ENCODE measurements around the gene SEL1L2. TPM values are rescaled to one million over a fixed set of nuclear protein-coding genes. Genes with fewer than 3 reads are reported as not detected.

SEL1L2 gene
- polyA plus RNA-seq (2013, experiment 1 of 2), result not detected
- polyA plus RNA-seq (2013, experiment 2 of 2), result 0.44 TPM

GRCh38 chr20:13990465-13990864 lies at the start of gene SEL1L2:
TSS of gene SEL1L2 (minus strand) at chr20:13990614. CDS start at chr20:13990534, 80 bp downstream.
- H3K36me3 ChIP-seq (ENCODE audit: insufficient read depth, low read length), result no peaks in the 10 kb centered on the region
- H3K4me1 ChIP-seq (ENCODE audit: insufficient read depth, low read length), result peaks cover 7% of the 10 kb centered on the region; the same call in 1 of the 2 replicates
- no peak within 1 kb of the TSS for H3K9ac ChIP-seq (ENCODE audit: low read depth, low read length)
- 80% methylated on average over 5 of the region's 5 CpGs for WGBS
- H3K9me3 ChIP-seq (ENCODE audit: insufficient read depth, low read depth, low read length), result no peaks in the 10 kb centered on the region
- no peak within 1 kb of the TSS for H3K27ac ChIP-seq (ENCODE audit: low read depth, low read length)
- H3K27me3 ChIP-seq (ENCODE audit: insufficient read depth, low read length), result no peaks in the 10 kb centered on the region
- no peak within 1 kb of the TSS for H3K4me3 ChIP-seq (ENCODE audit: low read length)

- H3K4me3 ChIP-seq (ENCODE audit: low read length), result no peak overlapping the region
- no peaks in the 10 kb centered on the region for H3K4me1 ChIP-seq (ENCODE audit: insufficient read depth, low read length)
- no peak overlapping the region for H3K9ac ChIP-seq (ENCODE audit: low read depth, low read length)
- H3K27me3 ChIP-seq (ENCODE audit: insufficient read depth, low read length), result no peaks in the 10 kb centered on the region
- no peak overlapping the region for H3K27ac ChIP-seq (ENCODE audit: low read depth, low read length)
- no peaks in the 10 kb centered on the region for H3K9me3 ChIP-seq (ENCODE audit: insufficient read depth, low read depth, low read length)
- H3K36me3 ChIP-seq (ENCODE audit: insufficient read depth, low read length), result no peaks in the 10 kb centered on the region
- 93% methylated on average over 6 of the region's 7 CpGs for WGBS
Measured at GRCh38 chr20:14036567-14036966, 46.2 kb upstream of the SEL1L2 start.

- Histone ChIP-seq H3K4me1 (ENCODE audit: insufficient read depth, low read length) (no peaks in the 10 kb centered on the region), H3K9ac (ENCODE audit: low read depth, low read length) (no peak overlapping the region), H3K4me3 (ENCODE audit: low read length) (no peak overlapping the region), H3K9me3 (ENCODE audit: insufficient read depth, low read depth, low read length) (no peaks in the 10 kb centered on the region), H3K27ac (ENCODE audit: low read depth, low read length) (no peak overlapping the region), H3K27me3 (ENCODE audit: insufficient read depth, low read length) (no peaks in the 10 kb centered on the region), H3K36me3 (ENCODE audit: insufficient read depth, low read length) (no peaks in the 10 kb centered on the region)
- WGBS, result no CpG with 5 or more reads among the region's 1 CpG
Measured at GRCh38 chr20:14033310-14033709, 42.9 kb upstream of the SEL1L2 start.

- H3K9me3 ChIP-seq (ENCODE audit: insufficient read depth, low read depth, low read length), result no peaks in the 10 kb centered on the region
- no peaks in the 10 kb centered on the region for H3K36me3 ChIP-seq (ENCODE audit: insufficient read depth, low read length)
- H3K9ac ChIP-seq (ENCODE audit: low read depth, low read length), result no peak overlapping the region
- H3K27ac ChIP-seq (ENCODE audit: low read depth, low read length), result no peak overlapping the region
- no peaks in the 10 kb centered on the region for H3K4me1 ChIP-seq (ENCODE audit: insufficient read depth, low read length)
- H3K27me3 ChIP-seq (ENCODE audit: insufficient read depth, low read length), result no peaks in the 10 kb centered on the region
- H3K4me3 ChIP-seq (ENCODE audit: low read length), result no peak overlapping the region
- 90% methylated on average over 1 of the region's 1 CpG for WGBS
Measured at GRCh38 chr20:14030991-14031390, 40.6 kb upstream of the SEL1L2 start.

- Histone ChIP-seq H3K27ac (ENCODE audit: low read depth, low read length) (no peak overlapping the region), H3K9me3 (ENCODE audit: insufficient read depth, low read depth, low read length) (peaks cover 7% of the 10 kb centered on the region; the same call in 1 of the 2 replicates), H3K4me3 (ENCODE audit: low read length) (no peak overlapping the region), H3K9ac (ENCODE audit: low read depth, low read length) (no peak overlapping the region), H3K27me3 (ENCODE audit: insufficient read depth, low read length) (no peaks in the 10 kb centered on the region), H3K4me1 (ENCODE audit: insufficient read depth, low read length) (no peaks in the 10 kb centered on the region), H3K36me3 (ENCODE audit: insufficient read depth, low read length) (no peaks in the 10 kb centered on the region)
- WGBS, result 95% methylated on average over 3 of the region's 3 CpGs
Measured at GRCh38 chr20:14012671-14013070, 22.3 kb upstream of the SEL1L2 start.

- H3K27me3 ChIP-seq (ENCODE audit: insufficient read depth, low read length), result no peaks in the 10 kb centered on the region
- H3K4me3 ChIP-seq (ENCODE audit: low read length), result no peak overlapping the region
- no peaks in the 10 kb centered on the region for H3K9me3 ChIP-seq (ENCODE audit: insufficient read depth, low read depth, low read length)
- H3K27ac ChIP-seq (ENCODE audit: low read depth, low read length), result no peak overlapping the region
- H3K9ac ChIP-seq (ENCODE audit: low read depth, low read length), result no peak overlapping the region
- no peaks in the 10 kb centered on the region for H3K4me1 ChIP-seq (ENCODE audit: insufficient read depth, low read length)
- 100% methylated on average over 1 of the region's 2 CpGs for WGBS
- H3K36me3 ChIP-seq (ENCODE audit: insufficient read depth, low read length), result no peaks in the 10 kb centered on the region
Measured at GRCh38 chr20:14009208-14009607, 18.8 kb upstream of the SEL1L2 start.

- Histone ChIP-seq H3K9ac (ENCODE audit: low read depth, low read length) (no peak overlapping the region), H3K4me3 (ENCODE audit: low read length) (no peak overlapping the region), H3K27ac (ENCODE audit: low read depth, low read length) (no peak overlapping the region), H3K4me1 (ENCODE audit: insufficient read depth, low read length) (no peaks in the 10 kb centered on the region), H3K9me3 (ENCODE audit: insufficient read depth, low read depth, low read length) (no peaks in the 10 kb centered on the region), H3K27me3 (ENCODE audit: insufficient read depth, low read length) (no peaks in the 10 kb centered on the region), H3K36me3 (ENCODE audit: insufficient read depth, low read length) (no peaks in the 10 kb centered on the region)
- 93% methylated on average over 3 of the region's 4 CpGs for WGBS
Measured at GRCh38 chr20:14005996-14006395, 15.6 kb upstream of the SEL1L2 start.

- WGBS, result 100% methylated on average over 1 of the region's 1 CpG
- Histone ChIP-seq H3K27me3 (ENCODE audit: insufficient read depth, low read length) (peaks cover 15% of the 10 kb centered on the region), H3K4me1 (ENCODE audit: insufficient read depth, low read length) (no peaks in the 10 kb centered on the region), H3K27ac (ENCODE audit: low read depth, low read length) (no peak overlapping the region), H3K9me3 (ENCODE audit: insufficient read depth, low read depth, low read length) (no peaks in the 10 kb centered on the region), H3K4me3 (ENCODE audit: low read length) (no peak overlapping the region), H3K9ac (ENCODE audit: low read depth, low read length) (no peak overlapping the region), H3K36me3 (ENCODE audit: insufficient read depth, low read length) (no peaks in the 10 kb centered on the region)
Measured at GRCh38 chr20:14000917-14001316, 10.5 kb upstream of the SEL1L2 start.

- Histone ChIP-seq H3K9me3 (ENCODE audit: insufficient read depth, low read depth, low read length) (no peaks in the 10 kb centered on the region), H3K4me1 (ENCODE audit: insufficient read depth, low read length) (no peaks in the 10 kb centered on the region), H3K27me3 (ENCODE audit: insufficient read depth, low read length) (peaks cover 17% of the 10 kb centered on the region), H3K4me3 (ENCODE audit: low read length) (peak overlapping the region; percentile 76), H3K9ac (ENCODE audit: low read depth, low read length) (peak overlapping the region; percentile 15; the same call in 1 of the 2 replicates), H3K36me3 (ENCODE audit: insufficient read depth, low read length) (no peaks in the 10 kb centered on the region), H3K27ac (ENCODE audit: low read depth, low read length) (no peak overlapping the region)
- 18% methylated on average over 13 of the region's 13 CpGs for WGBS
Measured at GRCh38 chr20:13996265-13996664, 5.9 kb upstream of the SEL1L2 start.

GRCh38 chr20:13995841-13996240 lies 5.4 kb upstream of the SEL1L2 start:
- Histone ChIP-seq H3K4me1 (ENCODE audit: insufficient read depth, low read length) (peaks cover 4% of the 10 kb centered on the region; the same call in 1 of the 2 replicates), H3K36me3 (ENCODE audit: insufficient read depth, low read length) (no peaks in the 10 kb centered on the region), H3K9me3 (ENCODE audit: insufficient read depth, low read depth, low read length) (no peaks in the 10 kb centered on the region), H3K27me3 (ENCODE audit: insufficient read depth, low read length) (peaks cover 17% of the 10 kb centered on the region), H3K27ac (ENCODE audit: low read depth, low read length) (no peak overlapping the region), H3K9ac (ENCODE audit: low read depth, low read length) (peak overlapping the region; percentile 15; the same call in 1 of the 2 replicates), H3K4me3 (ENCODE audit: low read length) (peak overlapping the region; percentile 76)
- under 1% methylated on average over 52 of the region's 52 CpGs for WGBS

- H3K27me3 ChIP-seq (ENCODE audit: insufficient read depth, low read length), result peaks cover 17% of the 10 kb centered on the region
- H3K9ac ChIP-seq (ENCODE audit: low read depth, low read length), result peak within 1 kb of the TSS; percentile 15; the same call in 1 of the 2 replicates
- peak within 1 kb of the TSS; percentile 76 for H3K4me3 ChIP-seq (ENCODE audit: low read length)
- peaks cover 7% of the 10 kb centered on the region; the same call in 1 of the 2 replicates for H3K4me1 ChIP-seq (ENCODE audit: insufficient read depth, low read length)
- no peaks in the 10 kb centered on the region for H3K36me3 ChIP-seq (ENCODE audit: insufficient read depth, low read length)
- under 1% methylated on average over 61 of the region's 61 CpGs for WGBS
- H3K9me3 ChIP-seq (ENCODE audit: insufficient read depth, low read depth, low read length), result no peaks in the 10 kb centered on the region
- no peak within 1 kb of the TSS for H3K27ac ChIP-seq (ENCODE audit: low read depth, low read length)
Measured at GRCh38 chr20:13995086-13995665, 4.8 kb upstream of the SEL1L2 start, which contains the start of gene MACROD2. TSS of gene MACROD2 (plus strand) at chr20:13995516.
